ENCODE data around the gene HOXB6.

DNA sequence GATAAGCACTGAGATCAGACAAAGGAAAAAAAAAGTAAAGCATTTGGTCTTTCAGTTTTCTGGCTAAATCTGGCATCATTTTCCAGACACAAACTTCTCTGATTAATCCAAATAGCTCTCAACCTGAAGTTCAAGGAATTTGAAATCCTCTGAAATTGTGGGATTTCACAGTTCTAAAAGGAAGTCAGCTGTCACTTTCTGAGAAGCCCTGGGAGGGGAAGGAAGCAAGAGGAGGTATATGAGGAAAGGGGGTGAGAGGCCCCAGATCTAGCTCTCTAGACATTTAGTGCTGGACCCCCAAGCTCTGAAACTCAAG, 38.9 kb upstream of the HOXB6 start:
- TF ChIP-seq CTCF (IDR thresholded peaks at IDR 0.05) (no peak), POLR2A (IDR thresholded peaks at IDR 0.05) (no peak)

Data from uterus (tissue), 2 donors.